Astrocyte of the cerebellum (primary cell): ENCODE measurements around the gene GDNF.
"Not testable (repeated sequence)": the region's sequence is repeated elsewhere in the genome, so short reads cannot be mapped to it uniquely, and the experiment has no call there.

ENCODE experiments used
- DNase-seq: peaks from one replicate; pipeline ENCODE4 v3.0.0-alpha.2; 2011; ENCODE audit warnings: low read depth
- H3K4me3 ChIP-seq: 2 replicates; pipeline ENCODE4 v1.5.1; 2011; ENCODE audit warnings: mild to moderate bottlenecking, low read depth, low read length, moderate library complexity
- in situ Hi-C: cut with HindIII; loops from 2 replicates; pipeline ENCODE4 v1.10.0; 2017; ENCODE audit warnings: low sequenced_read_pairs
- TF ChIP-seq, protein P1 (sequence below): IDR thresholded peaks from 2 replicates; pipeline ENCODE4 v1.5.1; 2012; ENCODE audit warnings: low read length, low read depth, moderate library complexity, mild to moderate bottlenecking; ENCODE audit errors: missing control alignments

Gene GDNF

GRCh38 chr5:37792975-37793631 is 46.7 kb downstream of the GDNF start:
- in situ Hi-C loops: no loop called here
- DNase-seq: no peak
- H3K4me3 ChIP-seq: no peak overlapping the region
- TF ChIP-seq, protein P1, sequence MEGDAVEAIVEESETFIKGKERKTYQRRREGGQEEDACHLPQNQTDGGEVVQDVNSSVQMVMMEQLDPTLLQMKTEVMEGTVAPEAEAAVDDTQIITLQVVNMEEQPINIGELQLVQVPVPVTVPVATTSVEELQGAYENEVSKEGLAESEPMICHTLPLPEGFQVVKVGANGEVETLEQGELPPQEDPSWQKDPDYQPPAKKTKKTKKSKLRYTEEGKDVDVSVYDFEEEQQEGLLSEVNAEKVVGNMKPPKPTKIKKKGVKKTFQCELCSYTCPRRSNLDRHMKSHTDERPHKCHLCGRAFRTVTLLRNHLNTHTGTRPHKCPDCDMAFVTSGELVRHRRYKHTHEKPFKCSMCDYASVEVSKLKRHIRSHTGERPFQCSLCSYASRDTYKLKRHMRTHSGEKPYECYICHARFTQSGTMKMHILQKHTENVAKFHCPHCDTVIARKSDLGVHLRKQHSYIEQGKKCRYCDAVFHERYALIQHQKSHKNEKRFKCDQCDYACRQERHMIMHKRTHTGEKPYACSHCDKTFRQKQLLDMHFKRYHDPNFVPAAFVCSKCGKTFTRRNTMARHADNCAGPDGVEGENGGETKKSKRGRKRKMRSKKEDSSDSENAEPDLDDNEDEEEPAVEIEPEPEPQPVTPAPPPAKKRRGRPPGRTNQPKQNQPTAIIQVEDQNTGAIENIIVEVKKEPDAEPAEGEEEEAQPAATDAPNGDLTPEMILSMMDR: no peak

DNA sequence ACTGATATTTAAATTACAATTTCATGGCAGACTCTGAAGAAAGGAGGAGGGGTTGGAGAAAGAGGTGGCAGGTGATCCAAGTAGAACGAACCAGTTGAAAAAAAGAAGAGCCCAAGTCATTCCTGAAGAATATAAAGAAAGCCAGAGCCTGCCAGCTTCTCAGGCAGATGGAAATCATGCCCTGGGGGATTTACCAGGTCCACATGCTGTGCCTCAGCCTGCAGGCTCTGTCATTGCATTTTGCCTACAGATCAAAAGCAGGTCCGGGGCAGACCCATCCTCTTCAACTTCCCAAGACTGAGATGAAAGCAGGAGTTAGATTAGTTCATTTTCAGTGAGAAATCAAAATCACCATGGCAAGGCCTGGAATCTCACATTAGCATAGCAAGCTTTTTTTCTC is 48.5 kb downstream of the GDNF start:
- no peak overlapping the region for H3K4me3 ChIP-seq
- no peak for DNase-seq
- TF ChIP-seq, protein P1: no peak
- in situ Hi-C loops: no loop called here

DNA sequence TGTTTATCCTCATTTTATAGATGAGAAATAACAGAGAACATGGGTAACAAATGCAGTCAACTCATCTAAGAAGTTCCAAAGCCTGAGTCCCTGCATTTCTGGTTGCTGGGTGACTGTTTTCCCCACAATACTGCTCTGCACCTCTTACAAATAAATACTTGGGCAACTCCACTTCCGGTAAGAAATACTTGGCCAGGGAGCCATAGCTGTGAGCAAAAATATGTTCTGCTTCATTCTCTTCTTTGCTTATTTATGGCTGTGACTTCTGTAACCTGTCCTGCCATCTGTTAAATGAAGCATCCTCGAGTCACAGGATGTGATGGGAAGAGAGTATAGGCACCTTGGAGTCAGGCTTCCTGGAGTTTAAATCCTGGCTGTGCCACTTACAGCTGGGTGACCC is 49.9 kb downstream of the GDNF start:
- TF ChIP-seq, protein P1: no peak
- no peak overlapping the region for H3K4me3 ChIP-seq
- in situ Hi-C loops: no loop called here
- no peak for DNase-seq

DNA sequence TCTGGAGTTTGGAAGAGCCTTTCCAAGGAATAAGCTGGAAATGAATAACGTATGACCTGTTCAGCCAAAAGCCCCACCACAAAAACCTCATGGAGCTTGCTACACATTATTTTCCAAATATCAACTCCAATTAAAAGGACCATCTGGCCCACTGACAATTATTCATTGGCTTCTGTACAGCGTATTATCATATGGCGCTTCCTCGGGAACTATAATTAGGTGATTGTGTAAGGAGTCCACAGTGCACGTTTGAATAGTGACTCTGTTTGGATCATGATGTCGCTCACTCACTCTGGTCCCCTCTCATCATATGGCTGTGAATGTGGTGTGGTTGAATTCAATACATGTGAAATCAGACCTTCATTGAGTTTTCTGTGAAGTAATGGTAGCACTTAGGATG is 52.1 kb downstream of the GDNF start:
- TF ChIP-seq, protein P1: no peak
- in situ Hi-C loops: no loop called here

GRCh38 chr5:37786862-37787519 is 52.9 kb downstream of the GDNF start:
- in situ Hi-C loops: no loop called here
- H3K4me3 ChIP-seq: no peak overlapping the region
- DNase-seq: no peak
- TF ChIP-seq, protein P1: no peak

More for the DNA sequence above, 52.1 kb downstream of the GDNF start:
- H3K4me3 ChIP-seq: no peak overlapping the region
- DNase-seq: peak; percentile 56

GRCh38 chr5:37786416-37786815 is 53.4 kb downstream of the GDNF start:
- in situ Hi-C loops: no loop called here
- H3K4me3 ChIP-seq: no peak overlapping the region
- TF ChIP-seq, protein P1: no peak
- no peak for DNase-seq

DNA sequence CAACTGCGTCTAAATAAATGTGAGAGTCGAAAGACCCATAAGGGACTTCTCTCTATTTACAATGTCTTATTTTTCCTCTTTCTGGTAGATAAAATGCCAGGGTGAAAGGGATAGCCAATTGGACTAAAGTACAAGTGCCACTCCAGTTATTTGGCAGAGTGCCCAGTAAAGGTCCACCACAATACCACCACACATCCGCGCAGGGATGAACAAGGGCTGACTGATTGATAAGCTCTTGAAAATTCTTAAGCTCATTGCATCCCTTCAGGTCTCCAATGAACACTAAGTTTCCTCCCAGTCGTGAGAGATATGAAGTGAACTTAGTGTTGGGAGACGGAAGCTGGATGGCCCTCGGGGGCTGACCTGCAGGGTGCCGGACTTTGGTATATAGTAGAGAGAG is 58.4 kb downstream of the GDNF start:
- in situ Hi-C loops, H3K4me3 ChIP-seq, DNase-seq: not testable (repeated sequence)
